Medulla oblongata (tissue), 1 donor: Measurements from ENCODE around the gene LAMC3.
"Not testable (repeated sequence)": the region's sequence is repeated elsewhere in the genome, so short reads cannot be mapped to it uniquely, and the experiment has no call there.

Experiments used
- DNase-seq: peaks from one replicate; pipeline ENCODE4 v3.0.0-alpha.2; 2015; ENCODE audit errors: extremely low spot score

Gene LAMC3

DNA sequence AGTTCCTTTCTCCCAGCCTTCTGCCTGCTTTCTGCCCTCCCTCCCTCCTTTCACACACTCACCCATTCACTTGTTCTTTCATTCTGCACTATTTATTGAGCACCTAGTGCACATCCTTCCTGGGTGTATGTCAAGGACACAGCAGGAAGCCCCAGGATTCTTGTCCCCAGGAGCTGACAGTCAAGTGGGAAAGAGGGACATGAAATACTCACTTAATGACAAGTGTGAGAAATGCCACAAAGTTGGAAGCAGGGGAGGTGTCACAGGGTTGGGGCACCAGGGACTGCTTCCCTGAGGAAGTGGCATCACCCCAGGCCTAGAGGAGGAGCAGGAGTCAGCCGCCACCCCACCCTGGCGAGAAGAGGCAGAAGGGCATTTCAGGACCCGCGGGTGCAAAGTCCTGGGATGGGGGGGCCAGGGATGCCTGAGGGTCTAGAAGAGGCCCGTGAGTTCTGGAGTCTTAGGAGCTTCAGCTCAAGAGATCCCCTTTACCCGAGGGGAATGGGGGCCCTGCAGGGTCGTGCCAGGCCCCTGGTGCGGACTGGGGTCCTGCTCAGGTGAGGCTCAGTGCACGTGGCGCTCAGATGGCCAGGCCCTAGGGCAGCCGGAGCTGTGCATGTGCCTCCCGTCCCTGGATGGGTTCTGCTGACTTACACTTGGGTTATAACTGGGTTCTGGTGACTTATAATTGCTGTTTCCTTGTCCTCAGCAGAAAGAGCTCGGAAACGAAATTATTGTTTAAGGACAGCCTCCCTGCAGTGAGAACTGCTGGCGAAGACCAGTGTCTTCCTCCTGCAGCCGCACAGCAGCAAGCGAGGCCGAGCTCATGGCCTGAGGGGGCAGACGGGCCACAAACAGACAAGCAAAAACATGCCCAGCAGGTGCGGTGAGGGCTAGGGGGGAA lies 16.9 kb upstream of the LAMC3 start:
- no peak for DNase-seq

DNA sequence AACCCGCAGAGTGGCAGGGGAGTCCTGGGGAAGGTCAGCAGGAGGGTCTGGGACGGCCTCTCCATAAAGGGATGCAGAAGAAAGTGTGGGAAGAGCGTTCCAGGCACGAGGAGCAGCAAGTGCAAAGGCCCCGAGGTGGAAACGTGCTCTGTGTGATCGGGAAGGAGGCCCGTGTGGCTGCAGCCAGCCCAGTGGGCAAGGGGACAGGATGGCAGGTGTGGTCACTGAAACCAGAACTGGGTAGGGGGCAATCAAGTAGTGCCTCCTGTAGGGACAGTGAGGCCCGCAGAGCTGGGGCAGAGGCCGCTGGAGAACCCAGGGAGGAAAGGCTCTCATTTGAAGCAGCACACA lies 16.3 kb upstream of the LAMC3 start:
- no peak for DNase-seq

DNA sequence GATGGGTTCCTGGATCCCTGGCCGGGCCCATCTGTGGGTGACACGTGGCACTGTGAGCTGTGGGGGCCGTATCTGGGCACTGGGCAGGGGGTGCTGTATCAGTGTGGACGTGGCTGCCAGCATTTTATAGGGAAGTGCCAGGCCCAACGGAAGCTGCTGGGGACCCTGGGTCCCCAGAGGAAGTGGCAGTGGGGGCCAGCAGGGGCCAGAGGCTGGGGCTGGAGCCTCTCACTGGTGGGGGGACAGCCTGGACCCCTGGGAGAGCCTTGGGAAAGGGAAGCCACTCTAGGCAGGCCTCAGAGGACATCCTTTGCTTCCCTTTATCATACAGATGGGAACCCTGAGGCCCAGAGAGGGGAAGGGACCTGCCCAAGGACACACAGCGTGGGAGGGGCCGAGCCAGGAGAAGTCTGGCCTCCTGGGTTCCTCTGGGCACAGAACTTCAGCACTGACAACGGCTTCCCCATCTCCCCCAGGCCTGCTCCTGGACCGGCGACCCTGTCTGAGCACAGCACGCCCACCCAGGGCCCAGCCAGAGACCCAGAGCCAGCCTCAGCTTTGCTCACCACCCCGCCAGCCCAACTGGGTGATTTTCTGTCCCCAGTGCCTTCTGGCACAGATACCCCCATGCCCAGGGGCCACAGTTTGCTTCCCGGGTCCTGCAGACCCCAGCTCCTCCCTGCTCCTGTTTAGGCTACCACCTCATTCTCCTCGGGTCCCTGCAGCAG lies 15.5 kb upstream of the LAMC3 start:
- DNase-seq = no peak

DNA sequence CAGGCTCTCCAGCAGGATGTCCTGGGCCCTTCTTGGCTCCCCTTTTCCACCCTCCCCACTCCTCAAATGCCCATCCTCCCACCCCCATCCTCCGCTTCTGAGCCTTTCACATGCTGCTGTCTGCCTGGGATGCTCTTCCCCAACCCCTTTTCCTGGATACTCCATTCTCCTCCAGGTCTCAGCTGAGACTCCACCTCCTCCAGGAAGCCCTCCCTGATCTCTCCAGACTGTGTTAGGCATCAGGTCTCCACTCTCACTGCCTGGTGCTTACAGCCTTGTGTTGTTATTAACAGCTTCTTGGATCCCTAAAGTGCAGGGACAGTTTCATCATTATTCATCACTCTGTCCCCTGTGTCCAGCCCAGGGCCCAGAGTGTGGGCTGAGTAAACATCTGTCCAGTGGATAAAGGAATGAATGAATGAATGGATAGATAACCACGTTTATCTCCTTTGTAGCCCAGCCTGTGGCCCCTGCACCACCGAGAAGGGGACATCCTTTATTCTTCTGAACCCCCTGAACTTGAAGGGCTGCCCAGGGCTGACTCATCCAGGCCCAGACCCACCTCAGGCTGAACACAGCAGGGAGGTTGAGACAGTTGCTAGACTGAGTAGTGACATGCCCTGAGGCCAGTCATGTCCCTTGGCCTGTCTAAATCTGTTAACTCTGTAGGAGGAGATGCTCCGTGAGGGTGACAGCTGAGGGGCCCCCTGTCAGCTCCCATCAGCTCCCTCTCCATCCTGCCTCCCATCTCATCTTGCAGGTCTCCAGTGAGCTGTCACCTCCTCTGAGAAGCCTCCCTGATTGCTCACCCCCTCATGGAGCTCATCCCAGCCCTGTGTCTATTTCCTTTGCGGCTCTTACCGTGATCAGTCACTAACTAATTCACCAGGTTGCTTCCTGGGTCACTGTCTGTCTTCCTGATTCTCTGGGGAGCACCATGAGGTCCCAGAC lies 14.6 kb upstream of the LAMC3 start:
- no peak for DNase-seq

DNA sequence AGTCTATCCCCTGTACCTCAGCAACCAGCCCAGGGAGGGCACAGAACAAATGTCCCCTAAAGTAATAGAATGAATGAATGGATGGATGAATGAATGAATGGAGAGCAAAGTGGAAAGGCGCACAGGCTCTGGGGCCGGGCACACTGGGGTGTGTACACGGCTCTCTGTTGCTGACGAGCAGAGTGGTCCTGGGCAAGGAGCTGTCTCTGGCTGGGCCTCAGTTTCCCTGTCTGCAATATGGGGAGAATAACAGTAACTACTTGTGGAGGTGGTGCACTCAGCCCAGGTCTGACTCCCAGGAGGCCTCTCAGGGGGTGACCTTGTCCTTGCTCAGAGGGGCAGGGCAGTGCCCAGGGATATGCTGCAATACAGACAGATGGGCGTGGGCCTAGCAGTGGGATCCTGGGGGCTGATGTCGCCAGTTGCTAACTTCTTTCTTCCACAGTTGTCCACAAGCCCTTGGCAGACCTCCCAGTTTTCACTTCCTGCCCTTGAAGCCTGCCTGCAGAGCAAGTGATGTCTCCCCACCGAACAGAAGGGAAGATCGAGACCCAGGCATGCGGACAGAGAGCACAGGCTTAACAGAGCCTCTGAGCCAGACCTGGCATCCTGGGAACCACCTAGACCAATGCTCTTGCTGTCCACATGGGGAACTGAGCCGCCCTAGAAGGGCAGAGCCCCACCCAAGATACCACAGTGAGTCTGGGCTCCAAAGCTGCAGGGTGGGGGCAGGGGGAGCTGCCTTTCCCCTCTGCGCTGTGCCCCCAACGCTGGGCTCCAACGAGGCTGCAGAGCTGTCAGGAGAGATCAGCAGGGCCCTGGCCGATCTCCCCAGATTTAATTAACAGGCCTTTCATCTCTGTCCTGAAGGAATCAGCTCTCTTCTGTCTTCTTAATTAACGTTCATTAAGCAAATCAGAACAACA lies 13.6 kb upstream of the LAMC3 start:
- peak; percentile 67 for DNase-seq

DNA sequence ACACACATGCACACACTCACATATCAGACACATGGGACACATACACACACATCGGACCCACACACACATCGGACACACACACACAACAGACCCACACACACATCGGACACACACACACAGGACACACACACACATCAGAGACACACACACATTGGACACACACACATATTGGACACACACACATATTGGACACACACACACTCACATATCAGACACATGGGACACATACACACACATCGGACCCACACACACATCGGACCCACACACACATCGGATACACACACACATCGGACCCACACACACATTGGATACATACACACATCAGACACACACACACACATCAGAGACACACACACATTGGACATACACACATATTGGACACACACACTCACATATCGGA lies 12.8 kb upstream of the LAMC3 start:
- DNase-seq = no peak

DNA sequence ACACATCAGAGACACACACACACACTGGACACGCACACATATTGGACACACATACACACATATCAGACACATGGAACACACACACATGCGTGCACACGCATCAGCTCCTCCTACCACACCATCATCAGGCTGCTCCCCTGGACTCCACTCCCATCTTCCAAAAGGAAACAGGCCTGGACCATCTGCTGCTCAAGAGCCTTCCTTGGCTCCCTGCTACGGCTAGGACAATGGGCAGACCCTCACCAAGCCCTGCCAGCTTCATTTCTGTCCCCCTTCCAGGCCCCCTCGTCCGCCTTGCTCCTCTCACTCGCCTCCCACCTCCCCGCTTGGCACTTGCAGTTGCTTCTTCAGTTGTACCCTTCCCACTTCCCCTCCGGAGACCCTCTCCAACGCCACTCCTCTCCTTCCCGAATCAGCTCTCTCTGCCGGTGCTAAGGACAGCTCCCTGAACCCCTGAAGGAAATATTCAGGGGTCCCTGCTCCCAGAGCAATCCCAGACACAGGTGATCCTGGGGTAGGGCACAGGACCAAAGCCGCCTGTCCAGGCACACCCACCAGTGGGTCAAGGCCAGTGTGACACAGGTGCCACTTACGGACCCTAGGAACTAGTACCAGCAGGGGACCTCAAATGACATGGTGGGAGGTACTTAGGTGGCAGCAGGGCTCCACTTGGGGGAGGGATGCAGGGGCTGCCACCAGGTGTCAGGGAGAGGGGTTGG lies 12.1 kb upstream of the LAMC3 start:
- no peak for DNase-seq

DNA sequence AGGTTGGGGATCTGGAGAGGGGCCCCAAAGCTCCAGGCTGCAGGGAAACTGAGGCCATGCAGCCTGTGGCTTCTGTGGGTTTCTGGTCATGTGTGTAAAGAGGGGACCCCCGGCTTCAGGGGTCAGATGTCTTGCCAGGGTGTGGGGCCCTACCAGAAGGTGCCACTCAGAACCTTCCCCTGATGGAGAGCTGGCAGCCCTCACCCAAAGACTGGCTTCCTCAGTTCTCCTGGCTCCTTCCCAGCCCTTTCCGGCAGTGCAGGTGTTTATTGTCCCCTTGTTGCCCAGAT lies 11.6 kb upstream of the LAMC3 start:
- no peak for DNase-seq

DNA sequence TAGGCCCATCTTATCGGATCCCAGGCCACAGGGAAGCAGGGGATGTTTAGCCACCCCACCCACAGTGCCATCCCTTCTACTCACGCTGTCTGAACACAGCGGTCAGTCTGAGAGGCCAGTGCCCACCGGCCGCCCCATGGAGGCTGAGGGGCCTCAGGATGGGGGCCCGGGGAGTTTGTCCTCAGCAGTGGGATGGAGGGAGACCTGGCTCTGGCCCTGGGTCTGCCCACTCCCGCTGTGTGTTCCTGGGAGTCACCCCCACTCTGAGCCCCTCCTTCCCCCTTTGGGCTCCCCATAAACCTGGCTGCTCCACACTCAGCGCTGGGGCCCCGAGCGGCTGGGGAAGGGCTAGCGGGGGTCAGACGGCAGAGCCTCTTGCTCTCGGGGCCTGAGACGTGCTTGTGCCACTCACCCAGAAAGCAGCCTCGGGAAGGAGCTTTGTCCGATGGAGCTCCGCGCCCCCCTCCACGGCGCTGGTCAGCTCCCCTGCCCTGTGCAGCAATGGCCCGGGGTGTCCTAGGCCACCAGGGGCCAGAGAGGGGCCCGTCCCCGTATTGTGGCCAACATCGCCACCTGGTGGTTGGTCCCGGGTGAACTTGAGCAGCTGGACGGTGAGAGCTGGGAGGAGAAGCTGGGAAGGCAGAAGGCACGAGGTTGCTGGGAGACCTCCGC lies 10.9 kb upstream of the LAMC3 start:
- DNase-seq = peak; percentile 78

DNA sequence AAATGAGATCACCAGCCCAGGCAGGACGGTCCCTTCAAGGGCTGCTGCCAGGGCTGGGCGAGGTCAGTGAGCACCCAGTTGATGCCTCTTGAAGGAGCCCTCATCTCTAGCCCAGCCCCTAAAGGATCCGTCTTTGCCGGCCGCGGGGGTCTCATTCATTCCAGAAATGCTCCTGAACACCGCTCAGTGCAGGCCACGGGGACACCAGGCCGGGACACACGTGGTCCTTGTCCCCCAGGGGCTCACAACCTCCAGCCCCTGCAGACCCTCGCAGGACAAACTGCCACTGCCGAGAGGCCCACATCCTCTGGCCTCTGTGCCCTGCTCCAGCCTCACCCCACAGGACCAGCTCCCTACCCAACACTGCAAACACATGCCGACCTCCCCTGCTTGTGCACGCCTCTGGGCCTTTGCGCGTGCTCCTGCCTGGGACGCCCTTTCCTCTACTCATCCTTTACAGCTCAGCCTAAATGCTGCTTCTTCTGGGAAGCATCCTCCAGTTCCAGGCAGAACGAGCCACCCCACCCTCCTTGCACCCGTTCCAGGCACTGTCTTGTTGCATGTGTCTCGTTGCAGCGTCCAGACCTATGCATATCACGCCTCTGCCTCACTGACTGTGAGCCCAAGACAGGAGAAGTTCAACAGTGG lies 10.3 kb upstream of the LAMC3 start:
- no peak for DNase-seq

DNA sequence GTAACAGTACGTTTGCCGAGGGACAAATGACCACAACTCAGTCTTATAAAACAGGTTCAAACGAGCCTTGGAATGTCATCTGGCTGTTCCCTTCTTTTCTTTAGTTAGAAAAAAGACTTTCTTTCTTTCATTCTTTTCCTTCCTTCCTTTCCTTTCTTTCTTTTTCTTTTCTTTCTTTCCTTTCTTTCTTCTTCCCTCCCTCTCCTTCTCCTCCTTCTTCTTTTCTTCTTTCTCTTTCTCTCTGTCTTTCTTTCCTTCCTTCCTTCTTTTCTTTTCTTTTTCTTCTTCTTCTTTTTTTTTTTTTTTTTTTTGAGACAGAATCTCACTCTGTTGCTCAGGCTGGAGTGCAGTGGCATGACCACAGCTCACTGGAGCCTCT lies 9.7 kb upstream of the LAMC3 start:
- no peak for DNase-seq

DNA sequence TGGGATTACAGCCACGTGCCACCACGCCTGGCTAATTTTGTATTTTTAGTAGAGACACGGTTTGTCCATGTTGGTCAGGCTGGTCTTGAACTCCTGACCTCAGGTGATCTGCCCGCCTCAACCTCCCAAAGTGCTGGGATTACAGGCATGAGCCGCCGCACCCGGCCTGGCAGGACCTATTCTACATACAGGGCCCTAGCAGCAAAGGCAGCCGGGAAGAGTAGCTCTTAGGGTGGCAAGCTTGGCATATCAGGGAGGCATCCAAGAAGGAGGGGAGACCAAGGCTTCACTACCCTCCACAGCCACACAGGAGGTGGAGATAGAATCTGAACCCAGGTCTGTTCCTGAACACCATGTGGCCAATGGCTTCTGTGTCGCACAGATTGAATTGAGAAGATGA lies 8.4 kb upstream of the LAMC3 start:
- not testable (repeated sequence) for DNase-seq

DNA sequence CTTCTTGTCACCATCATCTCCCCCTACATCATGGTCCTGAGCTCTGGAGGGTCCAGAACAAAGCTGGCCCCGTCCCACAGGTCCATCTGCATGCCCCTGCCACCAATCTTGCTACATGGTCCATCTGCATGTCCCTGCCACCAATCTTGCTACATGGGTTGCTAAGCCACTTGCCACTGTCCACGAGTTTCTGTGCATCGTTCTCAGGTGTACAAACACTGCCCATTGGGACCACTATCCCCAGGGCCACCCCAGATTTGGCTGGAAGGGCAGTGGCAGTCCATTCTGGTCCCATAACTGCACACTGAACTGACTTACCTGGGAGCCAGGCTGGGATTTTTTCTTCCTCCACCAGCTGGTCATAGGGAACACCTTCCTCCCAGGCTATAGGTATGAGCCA lies 8.0 kb upstream of the LAMC3 start:
- no peak for DNase-seq

DNA sequence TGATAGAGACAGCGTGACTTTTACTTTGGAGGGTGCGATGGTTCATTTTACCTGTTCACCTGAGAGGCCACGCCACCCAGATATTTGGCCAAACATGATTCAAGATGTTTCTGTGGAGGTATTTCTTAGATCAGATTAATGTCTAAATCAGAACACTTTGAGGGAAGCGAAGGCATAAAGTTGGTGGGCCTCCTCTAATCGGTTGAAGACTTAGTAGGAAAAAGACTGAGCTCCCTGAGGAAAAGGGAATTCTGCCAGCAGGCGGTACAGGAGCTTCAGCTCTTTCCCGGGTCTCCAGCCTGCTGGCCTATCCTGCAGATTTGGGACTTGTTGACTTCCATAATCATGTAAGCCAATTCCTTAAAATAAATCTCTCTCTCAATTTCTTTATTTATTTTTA lies 7.0 kb upstream of the LAMC3 start:
- no peak for DNase-seq

DNA sequence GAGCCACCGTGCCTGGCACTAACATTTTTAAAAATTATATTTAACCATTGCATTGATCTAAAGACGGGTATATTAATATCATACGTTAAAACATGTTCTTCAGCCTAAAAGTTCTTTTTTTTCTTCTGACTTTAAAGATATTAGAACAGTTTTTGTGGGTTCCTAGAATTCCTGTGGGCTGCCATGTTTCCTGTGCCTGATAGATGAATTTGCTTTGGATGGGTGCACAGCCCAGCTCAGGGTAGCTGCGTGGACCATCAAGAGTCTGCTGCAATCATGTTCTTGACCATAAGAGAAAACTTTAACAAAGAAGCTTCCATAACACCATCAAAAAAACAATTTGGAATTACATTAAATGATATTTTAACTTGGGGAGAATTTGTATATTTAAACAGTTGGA lies 2.4 kb upstream of the LAMC3 start:
- DNase-seq = no peak

DNA sequence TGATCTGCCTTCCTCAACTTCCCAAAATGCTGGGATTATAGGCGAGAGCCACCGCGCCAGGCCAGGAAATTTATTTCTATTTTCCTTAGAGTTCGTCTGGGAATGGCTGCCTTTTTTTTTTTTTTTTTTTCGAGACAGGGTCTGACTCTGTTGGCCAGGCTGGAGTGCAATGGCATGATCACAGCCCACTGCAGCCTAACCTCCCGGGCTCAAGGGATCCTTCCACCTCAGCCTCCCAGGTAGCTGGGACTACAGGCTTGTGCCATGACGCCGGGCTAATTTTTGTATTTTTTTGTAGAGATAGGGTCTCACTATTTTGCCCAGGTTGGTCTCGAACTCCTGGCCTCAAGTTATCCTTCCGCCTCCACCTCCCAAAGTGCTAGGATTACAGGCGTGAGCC lies 888 bp upstream of the LAMC3 start:
- no peak for DNase-seq

DNA sequence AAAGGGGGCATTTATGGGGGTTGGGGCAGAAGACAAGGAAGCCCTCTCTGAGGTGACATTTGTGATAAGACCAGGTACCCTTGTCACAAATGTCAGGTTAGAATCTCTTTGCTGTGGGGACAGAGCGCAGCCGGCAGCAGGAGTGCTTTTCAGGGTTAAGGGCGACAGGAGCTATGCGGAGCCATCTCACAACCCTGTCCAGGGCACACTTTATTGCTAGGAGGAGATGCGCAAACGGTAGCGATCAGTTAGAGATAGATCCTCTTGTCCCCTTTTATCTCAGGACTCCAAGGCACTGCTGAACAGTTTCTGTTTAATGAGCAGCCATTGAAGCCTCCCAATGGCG lies 438 bp upstream of the LAMC3 start:
- DNase-seq = no peak

DNA sequence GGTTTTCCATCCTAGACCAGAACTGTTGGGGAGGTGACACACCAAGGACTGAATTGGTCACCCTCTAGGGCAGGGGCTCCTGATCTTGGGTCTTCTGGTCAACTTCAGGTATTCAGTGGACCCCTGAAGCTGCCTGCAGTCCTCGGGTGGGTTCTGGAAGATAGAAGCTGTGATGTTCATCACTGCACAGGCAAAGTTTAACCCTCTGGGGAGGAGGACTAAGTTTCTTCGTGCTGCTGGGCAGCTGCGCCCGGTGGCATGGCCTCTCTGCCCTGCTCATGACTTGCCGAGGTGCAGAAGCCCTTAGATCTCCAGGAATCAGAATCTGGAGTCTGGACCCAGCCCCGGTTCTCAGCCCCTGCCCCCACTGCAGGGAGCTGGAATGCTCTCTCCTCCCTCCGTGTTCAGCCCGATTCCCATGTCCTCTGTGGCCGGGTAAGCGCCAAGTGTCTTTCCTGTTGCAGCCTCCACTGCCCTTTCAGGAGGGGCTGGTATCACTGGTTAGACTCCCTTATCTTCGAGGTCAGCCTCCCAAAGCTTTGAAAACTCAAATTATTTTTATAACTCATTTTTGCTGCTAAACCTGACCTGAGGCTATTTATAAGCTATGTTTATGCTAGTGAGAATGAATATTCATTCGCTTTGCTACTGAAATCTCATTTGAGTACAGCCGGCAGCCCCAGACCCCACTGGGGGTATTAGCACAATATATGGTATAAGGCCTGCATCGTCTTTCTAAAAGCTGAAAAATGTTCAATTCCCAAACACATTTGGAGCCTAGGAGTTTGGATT lies 1.7 kb downstream of the LAMC3 start:
- DNase-seq = no peak
